Measurements from ENCODE around the gene RAD51.

DNA sequence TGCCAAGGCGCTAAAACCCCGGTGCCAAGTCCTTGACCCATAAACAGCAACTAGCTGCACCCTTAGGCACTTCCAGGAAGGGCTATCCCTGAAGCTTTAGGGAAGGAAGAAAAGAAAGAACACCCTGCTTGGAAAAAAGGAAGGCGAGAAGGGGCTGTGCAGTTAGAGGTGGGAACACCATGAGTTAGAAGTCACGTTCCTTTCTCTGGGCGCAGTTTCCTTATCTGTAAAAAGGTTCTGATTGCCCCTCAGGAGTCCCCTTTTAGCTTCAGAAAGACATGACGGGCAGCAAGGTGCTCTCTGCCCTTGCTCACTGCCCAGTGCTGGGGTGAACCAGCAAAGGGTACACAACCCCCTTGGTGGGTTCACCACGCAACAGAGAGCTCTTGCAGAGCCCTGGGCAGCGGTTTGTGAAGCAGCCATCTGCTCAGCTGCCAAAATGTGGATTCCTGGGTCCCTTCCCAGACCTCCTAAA, 69.7 kb downstream of the RAD51 start:
- TF ChIP-seq POLR2AphosphoS5 (IDR thresholded peaks at IDR 0.05) = no peak
- TF ChIP-seq, protein P1, sequence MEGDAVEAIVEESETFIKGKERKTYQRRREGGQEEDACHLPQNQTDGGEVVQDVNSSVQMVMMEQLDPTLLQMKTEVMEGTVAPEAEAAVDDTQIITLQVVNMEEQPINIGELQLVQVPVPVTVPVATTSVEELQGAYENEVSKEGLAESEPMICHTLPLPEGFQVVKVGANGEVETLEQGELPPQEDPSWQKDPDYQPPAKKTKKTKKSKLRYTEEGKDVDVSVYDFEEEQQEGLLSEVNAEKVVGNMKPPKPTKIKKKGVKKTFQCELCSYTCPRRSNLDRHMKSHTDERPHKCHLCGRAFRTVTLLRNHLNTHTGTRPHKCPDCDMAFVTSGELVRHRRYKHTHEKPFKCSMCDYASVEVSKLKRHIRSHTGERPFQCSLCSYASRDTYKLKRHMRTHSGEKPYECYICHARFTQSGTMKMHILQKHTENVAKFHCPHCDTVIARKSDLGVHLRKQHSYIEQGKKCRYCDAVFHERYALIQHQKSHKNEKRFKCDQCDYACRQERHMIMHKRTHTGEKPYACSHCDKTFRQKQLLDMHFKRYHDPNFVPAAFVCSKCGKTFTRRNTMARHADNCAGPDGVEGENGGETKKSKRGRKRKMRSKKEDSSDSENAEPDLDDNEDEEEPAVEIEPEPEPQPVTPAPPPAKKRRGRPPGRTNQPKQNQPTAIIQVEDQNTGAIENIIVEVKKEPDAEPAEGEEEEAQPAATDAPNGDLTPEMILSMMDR (IDR thresholded peaks at IDR 0.05) = no peak

Measured in esophagus muscularis mucosa (tissue), 3 donors.